ENCODE measurements around the gene TMEM129. TPM values are rescaled to one million over a fixed set of nuclear protein-coding genes. Genes with fewer than 3 reads are reported as not detected.
A peak's percentile ranks its signal among the peaks of the same experiment; 100 is the strongest.

Gene TMEM129
- total and polyA plus RNA-seq, 12 donors, result 28.1 to 45.6 (median 33.2) TPM

DNA sequence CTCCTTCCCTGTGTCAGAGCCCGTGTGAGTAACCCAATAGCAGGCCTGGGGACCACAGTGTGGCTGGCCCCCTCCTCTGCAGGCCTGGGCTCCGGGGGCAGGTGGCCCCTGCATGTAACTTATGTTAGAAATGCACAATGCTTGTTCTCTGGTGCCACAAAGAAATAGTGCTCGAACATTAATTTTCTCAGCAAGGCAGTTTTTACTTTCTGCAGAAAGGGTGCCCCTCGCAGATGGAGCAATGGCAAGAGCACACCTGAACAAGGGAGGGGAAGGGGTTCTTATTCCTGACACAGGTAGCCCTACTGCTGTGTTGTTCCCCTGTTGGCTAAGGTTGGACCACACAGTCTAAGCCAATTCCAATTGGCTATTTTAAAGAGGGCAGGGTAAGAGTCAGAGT is 17.3 kb upstream of the TMEM129 start:
- TF ChIP-seq, protein P1, sequence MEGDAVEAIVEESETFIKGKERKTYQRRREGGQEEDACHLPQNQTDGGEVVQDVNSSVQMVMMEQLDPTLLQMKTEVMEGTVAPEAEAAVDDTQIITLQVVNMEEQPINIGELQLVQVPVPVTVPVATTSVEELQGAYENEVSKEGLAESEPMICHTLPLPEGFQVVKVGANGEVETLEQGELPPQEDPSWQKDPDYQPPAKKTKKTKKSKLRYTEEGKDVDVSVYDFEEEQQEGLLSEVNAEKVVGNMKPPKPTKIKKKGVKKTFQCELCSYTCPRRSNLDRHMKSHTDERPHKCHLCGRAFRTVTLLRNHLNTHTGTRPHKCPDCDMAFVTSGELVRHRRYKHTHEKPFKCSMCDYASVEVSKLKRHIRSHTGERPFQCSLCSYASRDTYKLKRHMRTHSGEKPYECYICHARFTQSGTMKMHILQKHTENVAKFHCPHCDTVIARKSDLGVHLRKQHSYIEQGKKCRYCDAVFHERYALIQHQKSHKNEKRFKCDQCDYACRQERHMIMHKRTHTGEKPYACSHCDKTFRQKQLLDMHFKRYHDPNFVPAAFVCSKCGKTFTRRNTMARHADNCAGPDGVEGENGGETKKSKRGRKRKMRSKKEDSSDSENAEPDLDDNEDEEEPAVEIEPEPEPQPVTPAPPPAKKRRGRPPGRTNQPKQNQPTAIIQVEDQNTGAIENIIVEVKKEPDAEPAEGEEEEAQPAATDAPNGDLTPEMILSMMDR (IDR thresholded peaks at IDR 0.05), result no peak
- no peaks in the 10 kb centered on the region for H3K27me3 ChIP-seq
- WGBS, 2 donors, result 99 to 100% methylated on average over 4 of the region's 4 CpGs
- no peak overlapping the region for H3K27ac ChIP-seq
- peaks cover 0 to 98% (median 22%) of the 10 kb centered on the region in 9 donors for H3K36me3 ChIP-seq
- intact Hi-C loops (cut with DNase I), result no loop called here
- no peak overlapping the region for H3K4me3 ChIP-seq
- H3K4me1 ChIP-seq, result peaks cover 0 to 9% (median 0%) of the 10 kb centered on the region in 9 donors
- ATAC-seq (no peak), DNase-seq (no peak)
- H3K9me3 ChIP-seq, result peaks cover 0 to 22% (median 9%) of the 10 kb centered on the region in 11 donors

DNA sequence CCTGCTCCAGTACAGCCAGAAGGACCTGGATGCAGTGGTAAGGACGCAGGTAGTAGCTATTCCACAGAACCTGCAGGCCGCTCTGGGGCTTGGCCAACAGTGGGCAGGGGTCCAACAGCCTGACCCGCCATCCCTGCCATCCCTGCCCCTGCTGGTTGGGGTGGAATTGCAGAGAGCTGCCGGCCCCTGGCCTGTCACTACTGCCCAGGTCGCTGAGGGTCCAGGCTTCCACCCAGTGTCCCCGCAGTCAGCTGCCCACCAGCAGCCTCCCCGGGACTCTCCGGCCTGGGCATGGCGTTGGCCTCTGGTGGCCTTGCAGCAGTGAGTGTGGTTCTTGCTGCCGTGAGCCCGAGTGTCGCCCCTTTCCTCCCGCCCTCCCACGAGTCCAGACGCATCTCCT is 16.5 kb upstream of the TMEM129 start:
- TF ChIP-seq, protein P1 (IDR thresholded peaks at IDR 0.05), result no peak
- H3K36me3 ChIP-seq, result peaks cover 0 to 98% (median 22%) of the 10 kb centered on the region in 9 donors

DNA sequence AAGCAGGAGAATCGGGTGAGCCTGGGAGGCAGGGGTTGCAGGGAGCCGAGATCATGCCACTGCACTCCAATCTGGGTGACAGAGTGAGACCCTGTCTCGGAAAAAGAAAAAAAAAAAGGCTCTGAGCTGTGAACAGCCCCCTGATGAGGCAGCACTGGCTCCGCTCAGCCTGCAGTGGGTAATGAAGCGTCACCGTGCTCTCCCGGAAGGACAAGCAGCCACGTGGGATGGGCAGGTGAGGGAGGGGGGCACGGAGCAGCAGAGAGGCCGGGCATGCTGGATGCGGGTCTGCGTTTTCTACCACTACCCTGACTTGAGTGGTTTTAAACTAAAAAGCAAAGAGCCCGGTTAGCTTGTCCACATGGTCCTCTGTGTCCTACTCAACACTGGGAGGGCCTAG is 15.7 kb upstream of the TMEM129 start:
- intact Hi-C loops (cut with DNase I), result no loop called here
- peaks cover 0 to 9% (median 0%) of the 10 kb centered on the region in 9 donors for H3K4me1 ChIP-seq
- no peak overlapping the region for H3K27ac ChIP-seq
- no peak overlapping the region for H3K4me3 ChIP-seq
- no peak for DNase-seq
- no peak for ATAC-seq
- WGBS, 2 donors, result 92 to 94% methylated on average over 13 of the region's 13 CpGs
- no peaks in the 10 kb centered on the region for H3K27me3 ChIP-seq
- TF ChIP-seq, protein P1 (IDR thresholded peaks at IDR 0.05), result no peak
- peaks cover 0 to 97% (median 22%) of the 10 kb centered on the region in 9 donors for H3K36me3 ChIP-seq
- H3K9me3 ChIP-seq, result peaks cover 0 to 22% (median 9%) of the 10 kb centered on the region in 11 donors

More for the DNA sequence above, 16.5 kb upstream of the TMEM129 start:
- no peak overlapping the region for H3K4me3 ChIP-seq
- no peak overlapping the region for H3K27ac ChIP-seq
- intact Hi-C loops (cut with DNase I), result no loop called here
- DNase-seq, result no peak
- no peaks in the 10 kb centered on the region for H3K27me3 ChIP-seq
- H3K9me3 ChIP-seq, result peaks cover 0 to 22% (median 9%) of the 10 kb centered on the region in 11 donors
- no peak for ATAC-seq
- WGBS, 2 donors, result 99 to 100% methylated on average over 14 to 15 of the region's 15 CpGs
- H3K4me1 ChIP-seq, result peaks cover 0 to 9% (median 0%) of the 10 kb centered on the region in 9 donors

DNA sequence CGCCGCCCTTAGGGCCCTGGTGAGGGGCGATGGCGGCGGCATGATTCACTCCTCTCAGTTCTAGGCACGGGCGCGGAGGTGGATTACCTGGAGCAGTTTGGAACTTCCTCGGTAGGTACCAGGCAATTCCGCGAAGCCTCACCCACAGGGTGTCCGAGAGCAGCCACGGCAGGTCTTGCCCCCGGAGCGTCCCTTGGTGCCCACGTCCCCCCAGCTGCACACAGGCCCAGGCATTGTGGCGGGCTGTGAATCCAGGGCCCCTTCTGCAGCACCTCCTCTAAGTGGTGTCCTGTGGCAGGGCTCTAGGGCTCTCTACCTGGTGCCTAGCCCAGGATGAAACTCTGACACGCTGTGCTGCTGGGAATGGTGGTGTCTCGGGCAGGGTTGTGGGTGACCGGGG is 14.1 kb upstream of the TMEM129 start:
- Histone ChIP-seq H3K4me1 (peaks cover 0 to 2% (median 0%) of the 10 kb centered on the region in 9 donors), H3K27ac (no peak overlapping the region), H3K9me3 (peaks cover 0 to 22% (median 9%) of the 10 kb centered on the region in 11 donors), H3K36me3 (peaks cover 0 to 97% (median 25%) of the 10 kb centered on the region in 9 donors), H3K4me3 (no peak overlapping the region), H3K27me3 (no peaks in the 10 kb centered on the region)
- intact Hi-C loops (cut with DNase I), result no loop called here
- WGBS, 2 donors, result 93 to 97% methylated on average over 19 to 20 of the region's 20 CpGs
- TF ChIP-seq, protein P1 (IDR thresholded peaks at IDR 0.05), result no peak
- DNase-seq, result no peak
- ATAC-seq, result peak in 1 of 8 donors; percentile 14

Data from heart right ventricle (tissue), 16 donors.